LNCAP (cell line): ENCODE measurements around the gene CACNA1I.

Experiments used
- CTCF ChIP-seq: fragments of 450-650 bp; IDR thresholded peaks from 2 replicates; pipeline ENCODE4 v1.5.1; 2017; ENCODE audit warnings: mild to moderate bottlenecking

The CACNA1I gene

GRCh38 chr22:39710380-39711150, 140.0 kb downstream of the CACNA1I start:
- no peak for TF ChIP-seq CTCF

- no peak for TF ChIP-seq CTCF
Measured at GRCh38 chr22:39712081-39712480, 141.5 kb downstream of the CACNA1I start.

GRCh38 chr22:39712751-39713525, 142.4 kb downstream of the CACNA1I start:
- no peak for TF ChIP-seq CTCF

GRCh38 chr22:39713799-39714290, 143.3 kb downstream of the CACNA1I start:
- no peak for TF ChIP-seq CTCF

- no peak for TF ChIP-seq CTCF
Measured at GRCh38 chr22:39714321-39714720, 143.8 kb downstream of the CACNA1I start.

- no peak for TF ChIP-seq CTCF
Measured at GRCh38 chr22:39715778-39716495, 145.4 kb downstream of the CACNA1I start.

- TF ChIP-seq CTCF: no peak
Measured at GRCh38 chr22:39716534-39716933, 146.0 kb downstream of the CACNA1I start.
